Activated naive CD8-positive, alpha-beta T cell treated with anti-CD3 and anti-CD28 coated beads, Interleukin-2, amount 10 ng/mL, durations not matched to agents 7 days and 5 days (primary cell): ENCODE results near the gene CEP112. TPM values are rescaled to one million over a fixed set of nuclear protein-coding genes. Genes with fewer than 3 reads are reported as not detected.
"Not testable (repeated sequence)": the region's sequence is repeated elsewhere in the genome, so short reads cannot be mapped to it uniquely, and the experiment has no call there.

Experiments used
- ATAC-seq: fragments of 150-1000 bp; cut with Tn5 transposase; one replicate; pipeline ENCODE4 v1.10.0; 2021; ENCODE audit warnings: low read depth, moderate library complexity
- POLR2A ChIA-PET: fragments of 350-600 bp; sonication (Branson Sonifier 250); formaldehyde crosslinking; loops from one replicate; lab custom pipeline; 2021; ENCODE audit warnings: antibody characterized with exemption; lab: Charles Lee
- DNase-seq: peaks from one replicate; pipeline ENCODE4 v3.0.0; 2021
- H3K27ac Mint-ChIP-seq: one replicate; pipeline ENCODE4 v1.8.0; 2022; ENCODE audit warnings: mild to moderate bottlenecking, mixed read lengths
- H3K27me3 Mint-ChIP-seq: one replicate; pipeline ENCODE4 v1.8.0; 2022; ENCODE audit warnings: mild to moderate bottlenecking, moderate library complexity, mixed read lengths
- H3K36me3 Mint-ChIP-seq: one replicate; pipeline ENCODE4 v1.8.0; 2021; ENCODE audit warnings: mild to moderate bottlenecking, mixed read lengths
- H3K4me1 Mint-ChIP-seq: one replicate; pipeline ENCODE4 v1.8.0; 2021; ENCODE audit warnings: mixed read lengths
- H3K4me3 Mint-ChIP-seq: one replicate; pipeline ENCODE4 v1.8.0; 2022; ENCODE audit warnings: mild to moderate bottlenecking, moderate library complexity, mixed read lengths
- H3K9me3 Mint-ChIP-seq: one replicate; pipeline ENCODE4 v1.8.0; 2021; ENCODE audit warnings: mixed read lengths
- total RNA-seq, 2 experiments: library from RNA; stranded (reverse); gene quantifications; one replicate each; pipeline ENCODE4 v1.2.3, GENCODE V29; 2021

Gene CEP112
- total RNA-seq, 2 experiments from 2014 or later: 2.1 to 3.8 TPM

DNA sequence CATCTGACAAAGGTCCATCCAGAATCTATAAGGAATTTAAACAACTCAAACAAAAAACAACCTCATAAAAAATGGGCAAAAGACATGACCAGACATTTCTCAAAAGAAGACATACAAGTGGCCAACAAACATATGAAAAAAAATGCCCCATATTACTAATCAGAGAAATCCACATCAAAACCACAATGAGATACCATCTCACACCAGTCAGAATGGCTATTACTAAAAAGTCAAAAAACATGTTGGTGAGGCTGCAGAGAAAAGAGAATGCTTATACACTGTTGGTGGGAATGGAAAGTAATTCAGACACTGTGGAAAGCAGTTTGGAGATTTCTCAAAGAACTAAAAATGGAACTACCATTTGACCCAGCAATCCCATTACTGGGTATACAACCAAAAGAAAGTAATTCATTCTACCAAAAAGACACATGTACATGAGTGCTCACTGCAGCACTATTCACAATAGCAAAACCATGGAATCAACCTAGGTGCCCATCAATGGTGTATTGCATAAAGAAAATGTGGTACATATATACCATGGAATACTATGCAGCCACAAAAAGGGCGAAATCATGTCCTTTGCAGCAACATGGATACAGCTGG, 409.7 kb downstream of the CEP112 start:
- H3K4me1 Mint-ChIP-seq, POLR2A ChIA-PET, H3K27ac Mint-ChIP-seq, H3K9me3 Mint-ChIP-seq, H3K4me3 Mint-ChIP-seq, ATAC-seq, DNase-seq, H3K27me3 Mint-ChIP-seq, H3K36me3 Mint-ChIP-seq: not testable (repeated sequence)

DNA sequence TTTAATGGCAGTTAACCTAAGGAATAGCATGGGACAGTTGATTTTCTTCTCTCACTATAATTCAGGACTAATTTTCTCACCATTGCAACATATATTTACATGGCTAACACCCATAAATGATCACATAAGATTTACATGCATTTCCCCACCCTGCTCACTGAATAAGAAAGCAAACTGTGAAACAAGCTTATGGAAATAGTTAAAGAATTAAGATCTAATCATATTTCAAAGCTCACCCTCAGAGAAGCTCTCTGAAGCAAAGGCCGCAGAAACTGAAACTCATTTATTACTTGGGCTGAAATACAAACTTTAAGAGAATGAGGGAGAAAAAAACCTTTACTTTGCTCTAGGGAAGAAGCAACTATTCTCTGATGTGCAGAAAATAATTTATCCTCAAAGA, 411.8 kb downstream of the CEP112 start:
- Mint-ChIP-seq H3K27me3 (peaks cover 8% of the 10 kb centered on the region), H3K4me1 (no peaks in the 10 kb centered on the region), H3K27ac (no peak overlapping the region), H3K36me3 (no peaks in the 10 kb centered on the region), H3K9me3 (no peaks in the 10 kb centered on the region), H3K4me3 (no peak overlapping the region)
- ATAC-seq: no peak
- POLR2A ChIA-PET: no interaction called here
- DNase-seq: no peak

- no peaks in the 10 kb centered on the region for H3K36me3 Mint-ChIP-seq
- peaks cover 8% of the 10 kb centered on the region for H3K27me3 Mint-ChIP-seq
- no peaks in the 10 kb centered on the region for H3K9me3 Mint-ChIP-seq
- DNase-seq (no peak), ATAC-seq (no peak)
- POLR2A ChIA-PET: no interaction called here
- no peak overlapping the region for H3K27ac Mint-ChIP-seq
- H3K4me1 Mint-ChIP-seq: peaks cover 7% of the 10 kb centered on the region
- H3K4me3 Mint-ChIP-seq: no peak overlapping the region
Measured at GRCh38 chr17:65776890-65777289, 415.0 kb downstream of the CEP112 start.

DNA sequence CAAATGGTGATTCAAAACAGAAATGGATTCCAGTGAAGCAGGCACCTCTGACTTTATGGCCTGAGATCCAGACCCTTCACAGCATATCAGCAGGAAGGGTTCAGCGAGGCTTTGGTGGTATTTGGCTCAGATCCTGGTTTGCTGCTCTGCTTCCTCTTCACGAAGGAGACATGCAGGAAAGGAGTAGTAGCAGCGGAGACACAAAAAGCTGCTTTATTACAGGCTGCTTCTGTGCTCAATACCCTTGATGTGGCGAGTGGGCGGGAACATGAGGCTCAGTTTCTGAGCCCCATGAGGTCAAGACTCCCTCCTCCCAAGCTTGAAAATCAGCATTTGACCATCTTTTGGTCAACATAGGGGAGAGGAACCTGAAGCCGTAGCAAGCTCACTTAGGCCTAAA, 417.1 kb downstream of the CEP112 start:
- Mint-ChIP-seq H3K4me3 (peak overlapping the region; percentile 27), H3K4me1 (peaks cover 7% of the 10 kb centered on the region), H3K36me3 (no peaks in the 10 kb centered on the region), H3K9me3 (no peaks in the 10 kb centered on the region), H3K27me3 (peaks cover 4% of the 10 kb centered on the region), H3K27ac (peak overlapping the region; percentile 76)
- ATAC-seq (peak; percentile 33), DNase-seq (no peak)
- POLR2A ChIA-PET: no interaction called here

GRCh38 chr17:65772989-65773388, 418.9 kb downstream of the CEP112 start:
- Mint-ChIP-seq H3K4me3 (no peak overlapping the region), H3K36me3 (no peaks in the 10 kb centered on the region), H3K27me3 (peaks cover 2% of the 10 kb centered on the region), H3K27ac (no peak overlapping the region), H3K4me1 (peaks cover 7% of the 10 kb centered on the region), H3K9me3 (no peaks in the 10 kb centered on the region)
- POLR2A ChIA-PET: no interaction called here
- ATAC-seq: no peak
- DNase-seq: no peak

- peaks cover 7% of the 10 kb centered on the region for H3K4me1 Mint-ChIP-seq
- no peak overlapping the region for H3K27ac Mint-ChIP-seq
- no peaks in the 10 kb centered on the region for H3K9me3 Mint-ChIP-seq
- POLR2A ChIA-PET: no interaction called here
- DNase-seq (no peak), ATAC-seq (no peak)
- H3K27me3 Mint-ChIP-seq: peaks cover 4% of the 10 kb centered on the region
- H3K36me3 Mint-ChIP-seq: no peaks in the 10 kb centered on the region
- no peak overlapping the region for H3K4me3 Mint-ChIP-seq
Measured at GRCh38 chr17:65771704-65772103, 420.2 kb downstream of the CEP112 start.

GRCh38 chr17:65763786-65764185, 428.1 kb downstream of the CEP112 start:
- Mint-ChIP-seq H3K9me3 (peaks cover 2% of the 10 kb centered on the region), H3K27ac (no peak overlapping the region), H3K4me1 (no peaks in the 10 kb centered on the region), H3K27me3 (peaks cover 12% of the 10 kb centered on the region), H3K36me3 (no peaks in the 10 kb centered on the region), H3K4me3 (no peak overlapping the region)
- ATAC-seq (no peak), DNase-seq (no peak)
- POLR2A ChIA-PET: no interaction called here

GRCh38 chr17:65762973-65763372, 429.0 kb downstream of the CEP112 start:
- H3K4me3 Mint-ChIP-seq: no peak overlapping the region
- POLR2A ChIA-PET: no interaction called here
- DNase-seq: no peak

GRCh38 chr17:65759532-65759931, 432.4 kb downstream of the CEP112 start:
- Mint-ChIP-seq H3K4me3 (no peak overlapping the region), H3K36me3 (no peaks in the 10 kb centered on the region), H3K9me3 (no peaks in the 10 kb centered on the region), H3K4me1 (no peaks in the 10 kb centered on the region), H3K27me3 (peaks cover 7% of the 10 kb centered on the region), H3K27ac (no peak overlapping the region)
- POLR2A ChIA-PET: no interaction called here
- no peak for DNase-seq
- ATAC-seq: no peak

More at GRCh38 chr17:65762973-65763372, 429.0 kb downstream of the CEP112 start:
- ATAC-seq: no peak
- peaks cover 2% of the 10 kb centered on the region for H3K9me3 Mint-ChIP-seq
- H3K27ac Mint-ChIP-seq: no peak overlapping the region
- H3K4me1 Mint-ChIP-seq: no peaks in the 10 kb centered on the region
- H3K36me3 Mint-ChIP-seq: no peaks in the 10 kb centered on the region
- H3K27me3 Mint-ChIP-seq: peaks cover 12% of the 10 kb centered on the region

DNA sequence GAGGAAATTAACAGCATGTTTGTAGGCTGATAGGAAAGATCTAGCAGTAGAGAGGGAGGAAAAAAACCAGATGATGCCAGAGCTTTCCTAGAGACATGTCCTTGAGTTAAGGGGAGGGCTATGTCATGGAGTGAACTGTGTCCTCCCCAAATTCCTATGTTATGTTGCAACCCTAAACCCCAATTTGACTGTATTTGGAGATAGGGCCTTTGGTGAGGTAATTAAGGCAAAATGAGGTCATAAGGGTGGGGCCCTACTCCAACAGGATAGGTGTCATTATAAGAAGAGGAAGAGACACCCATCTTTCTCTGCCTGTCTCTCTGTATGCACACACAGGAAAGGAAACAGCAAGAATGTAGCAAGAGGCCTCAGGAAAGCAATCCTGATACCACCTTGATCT, 435.2 kb downstream of the CEP112 start:
- no peak for ATAC-seq
- DNase-seq: no peak
- H3K4me3 Mint-ChIP-seq: no peak overlapping the region
- H3K4me1 Mint-ChIP-seq: no peaks in the 10 kb centered on the region
- POLR2A ChIA-PET: no interaction called here
- H3K36me3 Mint-ChIP-seq: no peaks in the 10 kb centered on the region
- no peak overlapping the region for H3K27ac Mint-ChIP-seq
- no peaks in the 10 kb centered on the region for H3K9me3 Mint-ChIP-seq
- no peaks in the 10 kb centered on the region for H3K27me3 Mint-ChIP-seq

GRCh38 chr17:65755799-65756198, 436.1 kb downstream of the CEP112 start:
- Mint-ChIP-seq H3K4me1 (peaks cover 5% of the 10 kb centered on the region), H3K27ac (no peak overlapping the region), H3K27me3 (no peaks in the 10 kb centered on the region), H3K4me3 (no peak overlapping the region), H3K9me3 (no peaks in the 10 kb centered on the region), H3K36me3 (no peaks in the 10 kb centered on the region)
- POLR2A ChIA-PET: interaction anchor here (0.7 kb wide), 1 partner anchor 31 kb away, joined by 6 read pairs; no protein-coding TSS in a partner anchor
- ATAC-seq (no peak), DNase-seq (no peak)

GRCh38 chr17:65754630-65755029, 437.3 kb downstream of the CEP112 start:
- POLR2A ChIA-PET: no interaction called here
- H3K27me3 Mint-ChIP-seq: no peaks in the 10 kb centered on the region
- H3K9me3 Mint-ChIP-seq: no peaks in the 10 kb centered on the region
- no peak overlapping the region for H3K27ac Mint-ChIP-seq
- DNase-seq (no peak), ATAC-seq (no peak)
- no peaks in the 10 kb centered on the region for H3K36me3 Mint-ChIP-seq
- no peak overlapping the region for H3K4me3 Mint-ChIP-seq
- H3K4me1 Mint-ChIP-seq: peaks cover 8% of the 10 kb centered on the region

DNA sequence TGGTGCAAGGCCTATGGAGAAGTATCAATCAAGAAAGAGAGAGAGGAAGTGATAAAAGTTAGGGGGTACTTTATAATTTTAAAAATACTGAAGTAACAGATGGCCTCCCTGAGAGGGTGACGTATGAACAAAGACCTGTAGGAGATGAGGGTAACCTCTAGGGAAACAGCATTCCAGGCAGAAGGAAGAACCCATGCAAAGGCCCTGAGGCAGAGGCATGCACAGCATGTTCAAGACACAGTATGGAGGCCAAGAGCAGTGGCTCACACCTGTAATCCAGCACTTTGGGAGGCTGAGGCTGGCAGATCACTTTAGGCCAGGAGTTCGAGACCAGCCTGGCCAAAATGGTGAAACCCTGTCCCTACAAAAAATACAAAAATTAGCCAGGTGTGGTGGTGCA, 437.9 kb downstream of the CEP112 start:
- Mint-ChIP-seq H3K4me1 (peaks cover 8% of the 10 kb centered on the region), H3K9me3 (no peaks in the 10 kb centered on the region), H3K27ac (no peak overlapping the region), H3K27me3 (no peaks in the 10 kb centered on the region), H3K36me3 (no peaks in the 10 kb centered on the region), H3K4me3 (no peak overlapping the region)
- ATAC-seq (no peak), DNase-seq (no peak)
- POLR2A ChIA-PET: no interaction called here

GRCh38 chr17:65753348-65753747, 438.6 kb downstream of the CEP112 start:
- H3K27me3 Mint-ChIP-seq: no peaks in the 10 kb centered on the region

More at GRCh38 chr17:65753348-65753747, 438.6 kb downstream of the CEP112 start:
- DNase-seq (no peak), ATAC-seq (no peak)
- Mint-ChIP-seq H3K4me3 (no peak overlapping the region), H3K27ac (no peak overlapping the region), H3K4me1 (peaks cover 8% of the 10 kb centered on the region), H3K9me3 (no peaks in the 10 kb centered on the region), H3K36me3 (no peaks in the 10 kb centered on the region)
- POLR2A ChIA-PET: no interaction called here
